GM19468 (cell line): ENCODE data around the gene DIPK2A.

Experiments used
- ATAC-seq: cut with Tn5 transposase; IDR thresholded peaks from one replicate; pipeline ENCODE4 v1.9.1; 2021; ENCODE audit warnings: mild to moderate bottlenecking, moderate library complexity, moderate number of reproducible peaks; ENCODE audit not compliant: unreplicated experiment; ENCODE audit errors: extremely low read depth

Gene DIPK2A

GRCh38 chr3:143971359-143972154 lies at the start of gene DIPK2A:
TSS of gene DIPK2A (plus strand) at chr3:143971823. CDS start at chr3:143972333, 510 bp downstream.
- ATAC-seq: peak; percentile 33

- peak; percentile 49 for ATAC-seq
These were observed 46.9 kb upstream of the DIPK2A start for GRCh38 chr3:143924522-143925285.

GRCh38 chr3:143928056-143928455 lies 43.6 kb upstream of the DIPK2A start:
- ATAC-seq: no peak

GRCh38 chr3:143928541-143929255 lies 42.9 kb upstream of the DIPK2A start:
- no peak for ATAC-seq

- ATAC-seq: no peak
These were observed 36.8 kb upstream of the DIPK2A start for GRCh38 chr3:143934791-143935190.

- no peak for ATAC-seq
These were observed 35.9 kb upstream of the DIPK2A start for GRCh38 chr3:143935678-143936077.

GRCh38 chr3:143950810-143951209 lies 20.8 kb upstream of the DIPK2A start:
- no peak for ATAC-seq

GRCh38 chr3:143951351-143951971 lies 20.2 kb upstream of the DIPK2A start:
- ATAC-seq: peak; percentile 72

GRCh38 chr3:143952569-143953072 lies 19.0 kb upstream of the DIPK2A start:
- no peak for ATAC-seq

GRCh38 chr3:143955113-143955512 lies 16.5 kb upstream of the DIPK2A start:
- no peak for ATAC-seq

- ATAC-seq: no peak
These were observed 14.8 kb upstream of the DIPK2A start for GRCh38 chr3:143956838-143957237.

GRCh38 chr3:143957453-143957852 lies 14.2 kb upstream of the DIPK2A start:
- no peak for ATAC-seq

GRCh38 chr3:143958966-143959365 lies 12.7 kb upstream of the DIPK2A start:
- ATAC-seq: no peak

GRCh38 chr3:143961342-143961741 lies 10.3 kb upstream of the DIPK2A start:
- no peak for ATAC-seq

GRCh38 chr3:143963946-143964345 lies 7.7 kb upstream of the DIPK2A start:
- ATAC-seq: no peak

- peak; percentile 6 for ATAC-seq
These were observed 757 bp upstream of the DIPK2A start for GRCh38 chr3:143970773-143971358.

GRCh38 chr3:143972155-143972504 lies 507 bp downstream of the DIPK2A start:
- ATAC-seq: no peak

- peak; percentile 11 for ATAC-seq
These were observed 1.1 kb downstream of the DIPK2A start for GRCh38 chr3:143972505-143973258.
